ENCODE results near the gene GMPR.

- TF ChIP-seq CTCF (IDR thresholded peaks at IDR 0.05) (no peak), POLR2A (IDR thresholded peaks at IDR 0.05) (no peak)
Observed at GRCh38 chr6:16326971-16327776, 88.8 kb downstream of the GMPR start.

All from adrenal gland (tissue), 5 donors.